Stimulated activated naive CD4-positive, alpha-beta T cell treated with Interleukin-2 at 50 U/mL for 16 hours (primary cell): ENCODE data around the gene SLC47A2.

Experiments
- DNase-seq: peaks from one replicate; lab custom pipeline; 2025; lab: John Stamatoyannopoulos, UW

The SLC47A2 gene

DNA sequence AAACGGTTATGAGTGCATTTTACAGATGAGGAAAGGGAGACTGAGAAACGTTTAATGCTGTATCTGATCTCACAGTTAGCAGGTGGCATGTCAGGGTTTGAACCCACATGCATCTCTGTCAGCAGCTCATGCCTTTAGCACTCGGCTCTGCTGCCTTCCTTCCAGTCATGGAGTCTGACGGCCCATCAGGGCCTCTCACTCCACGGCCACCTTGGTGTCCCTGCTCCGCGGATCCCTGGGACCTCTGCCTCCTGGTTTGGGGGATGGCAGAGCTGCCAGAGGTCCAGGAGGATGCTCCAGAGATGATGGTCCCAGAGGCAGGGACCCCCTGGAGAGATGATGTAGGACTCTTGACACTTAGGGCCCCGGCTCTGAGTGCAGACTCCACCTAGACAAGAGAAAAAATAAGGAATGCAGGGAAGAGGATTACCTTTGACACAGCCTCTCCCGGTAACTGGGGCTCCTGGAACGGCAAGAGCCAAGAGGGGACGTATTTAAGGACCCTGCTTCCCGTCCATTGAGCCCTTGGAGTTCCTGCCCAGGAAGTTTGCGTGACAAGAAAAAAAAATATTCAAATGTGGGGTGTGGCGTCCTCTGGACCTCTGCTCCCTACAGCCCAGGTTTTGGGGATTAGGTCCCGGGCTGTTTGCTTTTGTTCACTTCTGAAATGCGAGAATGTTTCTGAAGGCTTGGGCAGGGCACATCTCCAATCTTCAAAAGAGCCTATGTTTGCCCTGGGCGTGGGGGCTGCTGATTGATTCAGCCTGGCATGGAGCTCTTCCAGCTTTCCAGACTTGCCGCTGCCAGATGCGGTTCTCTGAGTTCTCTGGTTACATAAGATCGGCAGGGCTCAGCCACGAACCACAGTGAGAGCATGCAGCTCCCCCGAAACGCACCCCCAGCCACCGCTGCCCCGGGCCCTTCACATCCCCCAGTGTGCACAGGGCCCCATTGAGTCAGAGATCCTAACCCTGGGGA lies 31.7 kb upstream of the SLC47A2 start, which contains the start of gene ALDH3A1:
ALDH3A1 (minus strand) TSS at position 470 of the 978 bp plus-strand sequence. CDS start 3,169 bp downstream, outside the sequence.
- no peak for DNase-seq

- DNase-seq = no peak
These were observed 30.9 kb upstream of the SLC47A2 start for GRCh38 chr17:19747159-19747719.

DNA sequence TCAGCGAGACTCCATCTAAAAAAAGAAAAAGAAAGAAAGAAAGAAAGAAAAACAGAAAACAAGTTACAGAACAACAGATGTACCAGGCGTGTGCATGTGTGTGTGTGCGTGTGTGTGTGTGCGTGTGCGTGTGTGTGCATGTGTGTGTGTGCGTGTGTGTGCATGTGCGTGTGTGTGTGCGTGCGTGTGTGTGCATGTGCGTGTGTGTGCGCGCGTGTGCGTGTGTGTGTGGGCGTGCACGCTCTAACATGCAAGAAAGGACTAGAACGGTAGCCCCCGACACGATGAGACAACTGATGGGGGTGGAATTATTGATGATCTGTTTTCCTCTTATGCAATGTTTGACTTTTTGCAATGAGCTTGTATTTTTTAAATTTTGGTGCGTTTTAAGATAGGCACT lies 30.1 kb upstream of the SLC47A2 start:
- no peak for DNase-seq

GRCh38 chr17:19744922-19745757 lies 28.8 kb upstream of the SLC47A2 start:
- peak; percentile 73 for DNase-seq

DNA sequence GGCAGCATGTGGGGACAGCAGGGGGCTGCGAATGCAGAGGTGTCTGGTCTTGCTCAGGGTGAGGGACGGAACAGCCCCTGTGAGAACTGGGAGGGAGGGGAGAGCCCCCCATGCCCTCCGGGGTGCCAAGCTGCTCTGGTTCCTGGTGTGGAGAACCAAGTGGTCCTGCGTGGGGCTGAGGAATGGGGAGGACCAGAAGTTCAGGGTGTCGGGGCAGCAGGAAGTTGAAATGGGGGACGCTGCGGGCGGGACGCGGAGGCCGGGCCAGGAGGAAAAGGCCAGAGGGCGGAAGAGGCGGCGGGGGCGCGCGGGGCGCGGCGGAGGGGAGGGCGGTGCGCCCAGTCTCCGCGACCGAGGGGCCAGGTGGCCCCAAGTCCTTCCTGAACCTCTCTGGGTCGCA lies 28.1 kb upstream of the SLC47A2 start:
- DNase-seq = no peak

- no peak for DNase-seq
These were observed 27.0 kb upstream of the SLC47A2 start for GRCh38 chr17:19743101-19744100.

GRCh38 chr17:19742495-19742894 lies 26.1 kb upstream of the SLC47A2 start:
- DNase-seq = no peak

- no peak for DNase-seq
These were observed 25.6 kb upstream of the SLC47A2 start for GRCh38 chr17:19741832-19742457.

DNA sequence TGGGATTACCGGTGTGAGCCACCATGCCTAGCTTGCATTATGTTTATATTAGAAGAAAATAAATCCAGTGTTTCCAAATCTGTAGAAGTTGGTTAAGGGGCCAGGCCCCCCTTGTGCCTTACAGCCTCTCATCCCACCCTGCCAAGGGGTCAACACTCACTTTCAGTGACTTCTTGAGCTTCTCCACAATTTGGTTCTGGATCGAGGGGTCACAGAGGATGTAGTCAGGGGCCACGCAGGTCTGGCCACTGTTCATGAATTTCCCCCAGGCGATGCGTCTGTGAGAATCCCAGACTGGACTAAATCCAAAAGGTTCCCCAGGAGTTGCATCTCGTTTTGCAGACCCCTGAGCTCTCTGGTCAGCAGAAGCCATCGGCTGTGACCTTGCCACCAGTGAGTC lies 24.5 kb upstream of the SLC47A2 start:
- DNase-seq = no peak

GRCh38 chr17:19739241-19740201 lies 23.1 kb upstream of the SLC47A2 start:
- no peak for DNase-seq

- no peak for DNase-seq
These were observed 22.4 kb upstream of the SLC47A2 start for GRCh38 chr17:19738757-19739156.

DNA sequence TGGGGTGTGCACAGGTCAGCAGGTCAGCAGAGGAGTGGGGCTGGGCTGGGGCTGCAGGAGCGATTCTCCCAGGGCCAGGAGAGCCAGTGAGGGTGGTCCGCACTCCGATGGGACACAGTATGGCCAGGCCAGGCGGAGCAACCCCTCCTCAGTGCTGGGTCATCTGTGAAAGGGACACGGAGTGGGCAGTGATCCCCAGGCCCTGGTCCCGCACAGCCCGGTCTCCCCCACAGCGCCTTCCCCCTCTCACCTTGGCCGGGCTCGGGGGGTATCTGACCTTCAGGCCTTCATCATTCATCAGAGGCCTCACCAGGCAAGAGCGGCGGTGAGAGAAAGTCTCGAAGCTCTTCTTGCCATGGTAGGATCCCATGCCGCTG lies 21.7 kb upstream of the SLC47A2 start:
- DNase-seq = no peak

DNA sequence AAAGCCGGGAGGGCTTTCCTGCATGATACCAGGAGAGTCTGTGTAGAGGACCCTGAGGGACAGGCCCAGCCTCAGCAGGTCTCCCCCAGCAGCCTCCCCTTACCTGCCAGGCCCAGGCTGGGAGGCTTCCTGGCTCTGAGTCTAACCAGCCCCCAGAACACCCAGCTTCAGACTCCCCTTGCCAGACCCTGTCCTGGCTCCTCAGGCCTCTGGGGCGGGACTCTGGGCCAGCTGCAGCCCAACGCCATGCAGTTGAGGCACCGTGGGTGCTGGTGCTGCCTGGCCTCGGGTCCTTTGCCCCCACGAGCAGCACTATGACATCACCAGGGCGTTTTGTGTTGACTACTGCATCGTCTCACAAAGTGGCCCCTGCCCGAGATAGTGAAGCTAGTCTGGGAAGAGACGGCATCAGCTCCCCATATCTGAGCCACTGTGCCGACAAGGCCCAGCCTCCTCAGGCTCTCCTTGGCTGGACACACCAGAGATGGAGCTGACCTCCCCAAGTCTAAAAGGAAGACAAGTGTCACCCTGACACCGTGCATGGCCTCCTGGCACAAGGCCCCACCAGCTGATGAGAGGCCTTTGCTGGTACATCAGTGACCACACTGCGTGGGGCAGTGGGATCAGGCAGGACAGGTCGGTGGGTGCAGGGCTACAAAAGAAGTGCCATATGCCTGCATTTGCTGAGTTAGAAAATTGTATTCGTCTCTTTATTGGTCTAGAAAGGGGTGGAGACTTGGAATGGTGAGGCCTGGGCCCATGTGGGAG lies 21.1 kb upstream of the SLC47A2 start:
- DNase-seq = no peak

DNA sequence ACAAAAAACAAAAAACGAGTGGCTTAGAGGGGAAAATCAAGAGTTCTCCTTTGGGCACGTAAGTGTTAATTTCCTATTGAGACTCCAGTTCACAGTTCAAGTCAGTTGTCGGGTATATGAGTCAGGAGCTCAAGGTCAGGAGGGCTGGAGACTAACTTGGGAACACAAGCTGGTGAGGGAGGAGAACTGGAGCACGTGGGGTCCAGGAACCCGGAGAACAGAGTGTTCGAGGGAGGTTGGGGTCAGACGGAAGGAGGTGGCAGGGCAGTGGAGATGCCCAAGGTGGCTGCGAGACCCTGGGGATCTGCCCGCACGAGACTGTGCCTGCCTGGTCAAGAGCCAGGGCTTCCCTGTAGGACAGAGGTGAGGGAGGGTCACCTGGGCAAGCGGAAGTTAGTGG lies 19.7 kb upstream of the SLC47A2 start:
- DNase-seq = no peak

GRCh38 chr17:19733953-19734526 lies 17.7 kb upstream of the SLC47A2 start:
- DNase-seq = no peak

GRCh38 chr17:19731626-19732025 lies 15.2 kb upstream of the SLC47A2 start:
- no peak for DNase-seq

DNA sequence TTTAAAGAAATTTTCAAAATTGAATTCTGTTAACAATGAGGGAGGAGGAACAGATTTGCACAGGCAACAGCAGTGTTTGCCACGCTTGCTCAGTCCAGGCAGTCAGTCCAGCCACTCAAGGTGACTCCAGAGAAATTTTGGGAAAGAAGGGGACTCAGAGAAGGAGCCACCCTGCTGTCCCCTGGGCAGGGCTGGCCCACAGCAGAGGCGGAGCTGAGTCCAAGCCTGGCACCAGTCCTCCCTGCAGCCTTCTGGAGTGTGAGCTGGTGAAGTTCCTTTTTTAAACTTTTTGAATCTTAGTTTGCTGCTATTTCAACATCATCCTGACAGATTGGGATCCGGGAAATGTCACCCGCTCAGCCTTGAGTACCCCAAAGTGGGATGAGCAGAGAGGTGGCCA lies 14.5 kb upstream of the SLC47A2 start:
- DNase-seq = no peak

GRCh38 chr17:19729900-19730299 lies 13.5 kb upstream of the SLC47A2 start:
- no peak for DNase-seq
